Breast epithelium (tissue), 4 donors: ENCODE measurements around the gene PCDHB8. TPM values are rescaled to one million over a fixed set of nuclear protein-coding genes. Genes with fewer than 3 reads are reported as not detected.
"Not testable (repeated sequence)": the region's sequence is repeated elsewhere in the genome, so short reads cannot be mapped to it uniquely, and the experiment has no call there.

Experiments
- DNase-seq, 2 donors: peaks; one replicate each; pipeline ENCODE4 v3.0.0-alpha.2; 2019; ENCODE audit warnings: low spot score in 2 of 2
- H3K27ac ChIP-seq, 2 donors: fragments of 200-600 bp; sonication (generic) in 1 of 2; one replicate each; pipeline ENCODE4 v1.5.1; 2016 to 2019; ENCODE audit warnings: mild to moderate bottlenecking in 1 of 2
- H3K27me3 ChIP-seq, 2 donors: fragments of 200-600 bp; sonication (generic) in 1 of 2; one replicate each; pipeline versions ENCODE4 v1.5.1 to v1.6.0; 2017 to 2019; ENCODE audit warnings: control low read depth in 1 of 2, mild to moderate bottlenecking in 1 of 2
- H3K36me3 ChIP-seq: fragments of 200-600 bp; one replicate; pipeline ENCODE4 v1.5.1; 2019
- H3K4me1 ChIP-seq, 2 donors: fragments of 200-600 bp; sonication (generic); one replicate each; pipeline ENCODE4 v1.5.1; 2016 to 2019; ENCODE audit warnings: control low read depth in 1 of 2
- H3K4me3 ChIP-seq, 3 donors: fragments of 200-600 bp; sonication (generic); 1 replicate in 2 of 3; 2 replicates in 1 of 3; pipeline ENCODE4 v1.5.1; 2016 to 2019; ENCODE audit warnings: mild to moderate bottlenecking in 3 of 3, moderate library complexity in 2 of 3
- H3K9me3 ChIP-seq, 2 donors: fragments of 200-600 bp; sonication (generic) in 1 of 2; one replicate each; pipeline ENCODE4 v1.5.1; 2016 to 2019; ENCODE audit warnings: control low read depth in 1 of 2
- CTCF ChIP-seq, 3 donors: fragments of 450-650 bp; IDR thresholded peaks; one replicate each; pipeline ENCODE4 v1.5.1; 2016 to 2017; ENCODE audit warnings: antibody characterized with exemption in 3 of 3, mild to moderate bottlenecking in 3 of 3, moderate library complexity in 3 of 3
- POLR2A ChIP-seq: fragments of 450-650 bp; IDR thresholded peaks from one replicate; pipeline ENCODE4 v1.6.1; 2016; ENCODE audit warnings: antibody characterized with exemption, mild to moderate bottlenecking, moderate library complexity
- POLR2AphosphoS5 ChIP-seq, 3 donors: sonication (generic); formaldehyde crosslinking; IDR thresholded peaks; one replicate each; pipeline ENCODE4 v1.6.1; 2017; ENCODE audit warnings: antibody characterized with exemption in 3 of 3
- intact Hi-C: fragments of 100-400 bp; cut with DNase I; formaldehyde crosslinking; loops from one replicate; pipeline ENCODE4 v1.15.1; 2023; ENCODE audit warnings: low total_unique reads
- total RNA-seq, 3 donors: library from RNA; depleted of rRNA; stranded (reverse); fragments of >200 nt; gene quantifications; one replicate each; pipeline ENCODE4 v1.1.0, GENCODE V29; 2016

PCDHB8 gene
- total RNA-seq, 3 donors from 2014 or later = 0.73 to 4.6 (median 0.80) TPM

- Histone ChIP-seq H3K27ac (peak within 1 kb of the TSS; percentile 37 to 62), H3K9me3 (peaks cover 62 to 72% of the 10 kb centered on the region in 2 donors), H3K4me1 (no peaks in the 10 kb centered on the region), H3K36me3 (no peaks in the 10 kb centered on the region), H3K27me3 (no peaks in the 10 kb centered on the region), H3K4me3 (peak within 1 kb of the TSS; percentile 36 to 61 (median 49))
- intact Hi-C loops = no loop called here
- DNase-seq = no peak
- no peak for TF ChIP-seq POLR2AphosphoS5 (IDR thresholded peaks at IDR 0.05)
- peak in 2 of 3 donors; percentile 21 to 33 for TF ChIP-seq CTCF (IDR thresholded peaks at IDR 0.05)
Measured at GRCh38 chr5:141182248-141182647, 4.7 kb downstream of the PCDHB8 start, which contains the start of gene PCDHB16. Gene PCDHB16 (plus strand): TSS chr5:141182387. CDS start chr5:141182560, 173 bp downstream.

GRCh38 chr5:141184117-141184855 is 6.7 kb downstream of the PCDHB8 start:
- H3K27ac ChIP-seq, H3K27me3 ChIP-seq, H3K36me3 ChIP-seq, DNase-seq, intact Hi-C loops, H3K4me1 ChIP-seq: not testable (repeated sequence)
- Histone ChIP-seq H3K4me3 (peak overlapping the region in 1 of 3 donors; percentile 20), H3K9me3 (peaks cover 61 to 73% of the 10 kb centered on the region in 2 donors)

- Histone ChIP-seq H3K9me3 (peaks cover 67 to 90% of the 10 kb centered on the region in 2 donors), H3K27me3 (no peaks in the 10 kb centered on the region), H3K4me3 (peak within 1 kb of the TSS in 2 of 3 donors; percentile 22 to 44), H3K27ac (no peak within 1 kb of the TSS), H3K4me1 (no peaks in the 10 kb centered on the region), H3K36me3 (no peaks in the 10 kb centered on the region)
- peak in 1 of 3 donors; percentile 38 for TF ChIP-seq CTCF (IDR thresholded peaks at IDR 0.05)
- no peak for TF ChIP-seq POLR2AphosphoS5 (IDR thresholded peaks at IDR 0.05)
- intact Hi-C loops = no loop called here
- no peak for DNase-seq
Measured at GRCh38 chr5:141186897-141187512, 9.4 kb downstream of the PCDHB8 start, which contains the start of gene PCDHB9. Gene PCDHB9 (plus strand): TSS chr5:141187161. CDS start chr5:141187319, 158 bp downstream.

- H3K4me3 ChIP-seq, H3K27me3 ChIP-seq, intact Hi-C loops, H3K36me3 ChIP-seq, H3K27ac ChIP-seq, DNase-seq, H3K4me1 ChIP-seq: not testable (repeated sequence)
- H3K9me3 ChIP-seq = peaks cover 66 to 91% of the 10 kb centered on the region in 2 donors
Measured at GRCh38 chr5:141188682-141189081, 11.1 kb downstream of the PCDHB8 start.

GRCh38 chr5:141189131-141189530 is 11.5 kb downstream of the PCDHB8 start:
- intact Hi-C loops, H3K27ac ChIP-seq, DNase-seq, H3K36me3 ChIP-seq, H3K4me3 ChIP-seq, H3K27me3 ChIP-seq, H3K4me1 ChIP-seq: not testable (repeated sequence)
- peaks cover 61 to 90% of the 10 kb centered on the region in 2 donors for H3K9me3 ChIP-seq

GRCh38 chr5:141192110-141192725 is 14.6 kb downstream of the PCDHB8 start, which contains the start of gene PCDHB10:
Gene PCDHB10 (plus strand): TSS chr5:141192353. CDS start chr5:141192553, 200 bp downstream.
- no peak for DNase-seq
- H3K4me1 ChIP-seq = no peaks in the 10 kb centered on the region
- H3K36me3 ChIP-seq = no peaks in the 10 kb centered on the region
- no peaks in the 10 kb centered on the region for H3K27me3 ChIP-seq
- intact Hi-C loops = no loop called here
- H3K27ac ChIP-seq = no peak within 1 kb of the TSS
- peaks cover 59 to 89% of the 10 kb centered on the region in 2 donors for H3K9me3 ChIP-seq
- H3K4me3 ChIP-seq = no peak within 1 kb of the TSS
- TF ChIP-seq CTCF (IDR thresholded peaks at IDR 0.05) (no peak), POLR2A (no peak), POLR2AphosphoS5 (IDR thresholded peaks at IDR 0.05) (no peak)

GRCh38 chr5:141194332-141194731 is 16.7 kb downstream of the PCDHB8 start:
- H3K4me3 ChIP-seq, DNase-seq, H3K36me3 ChIP-seq, H3K27ac ChIP-seq, H3K4me1 ChIP-seq, intact Hi-C loops, H3K27me3 ChIP-seq: not testable (repeated sequence)
- peaks cover 64 to 93% of the 10 kb centered on the region in 2 donors for H3K9me3 ChIP-seq
